ENCODE results near the gene MICALL2.

GRCh38 chr7:1461646-1462375, 2.5 kb upstream of the MICALL2 start:
- TF ChIP-seq CTCF (IDR thresholded peaks at IDR 0.05): no peak
- TF ChIP-seq POLR2A (IDR thresholded peaks at IDR 0.05): no peak

All from right lobe of liver (tissue), 4 donors.